NCI-H1048 (cell line): Measurements from ENCODE around the gene EIF2S3.
"Not testable (repeated sequence)": the region's sequence is repeated elsewhere in the genome, so short reads cannot be mapped to it uniquely, and the experiment has no call there.

Experiments
- DNase-seq: peaks from one replicate; lab custom pipeline; 2025; lab: John Stamatoyannopoulos, UW

EIF2S3 gene

GRCh38 chrX:24054182-24055042, at the start of gene EIF2S3:
TSS of gene EIF2S3 (plus strand) at chrX:24054956. CDS start at chrX:24054969, 13 bp downstream.
- peak; percentile 86 for DNase-seq

- DNase-seq, result no peak
These were observed 49.7 kb upstream of the EIF2S3 start for GRCh38 chrX:24005028-24005427.

GRCh38 chrX:24005867-24006266, 48.9 kb upstream of the EIF2S3 start:
- no peak for DNase-seq

GRCh38 chrX:24012266-24012665, 42.5 kb upstream of the EIF2S3 start:
- DNase-seq, result no peak

GRCh38 chrX:24014388-24015018, 40.3 kb upstream of the EIF2S3 start:
- no peak for DNase-seq

GRCh38 chrX:24017674-24018073, 37.1 kb upstream of the EIF2S3 start:
- DNase-seq, result no peak

- DNase-seq, result no peak
These were observed 35.9 kb upstream of the EIF2S3 start for GRCh38 chrX:24018809-24019208.

- DNase-seq, result no peak
These were observed 35.3 kb upstream of the EIF2S3 start for GRCh38 chrX:24019448-24019847.

GRCh38 chrX:24020306-24020876, 34.4 kb upstream of the EIF2S3 start:
- no peak for DNase-seq

- no peak for DNase-seq
These were observed 31.2 kb upstream of the EIF2S3 start for GRCh38 chrX:24023544-24023943.

- no peak for DNase-seq
These were observed 30.6 kb upstream of the EIF2S3 start for GRCh38 chrX:24023972-24024669.

- peak; percentile 24 for DNase-seq
These were observed 29.7 kb upstream of the EIF2S3 start for GRCh38 chrX:24024819-24025740.

GRCh38 chrX:24025741-24026403, 28.9 kb upstream of the EIF2S3 start:
- DNase-seq, result no peak

GRCh38 chrX:24026432-24026831, 28.3 kb upstream of the EIF2S3 start:
- no peak for DNase-seq

GRCh38 chrX:24027086-24027485, 27.7 kb upstream of the EIF2S3 start, which contains the start of gene KLHL15:
TSS of gene KLHL15 (minus strand) at chrX:24027186. CDS start at chrX:24006693, 20,493 bp downstream.
- DNase-seq, result no peak

- no peak for DNase-seq
These were observed 26.8 kb upstream of the EIF2S3 start for GRCh38 chrX:24027985-24028384.

GRCh38 chrX:24030597-24030996, 24.2 kb upstream of the EIF2S3 start:
- no peak for DNase-seq

- DNase-seq, result no peak
These were observed 20.3 kb upstream of the EIF2S3 start for GRCh38 chrX:24034485-24034884.

GRCh38 chrX:24037729-24038128, 17.0 kb upstream of the EIF2S3 start:
- no peak for DNase-seq

- not testable (repeated sequence) for DNase-seq
These were observed 8.7 kb upstream of the EIF2S3 start for GRCh38 chrX:24046060-24046459.

- DNase-seq, result not testable (repeated sequence)
These were observed 5.1 kb upstream of the EIF2S3 start for GRCh38 chrX:24049643-24050042.
